Activated CD4-positive, alpha-beta T cell treated with anti-CD3 and anti-CD28 coated beads, Interleukin-2, amount 10 ng/mL, durations not matched to agents 24 days and 14 days (primary cell): ENCODE data around the gene NEURL1. TPM values are rescaled to one million over a fixed set of nuclear protein-coding genes. Genes with fewer than 3 reads are reported as not detected.

Source experiments
- DNase-seq: peaks from one replicate; pipeline ENCODE4 v3.0.0; 2022
- H3K27ac Mint-ChIP-seq: one replicate; pipeline ENCODE4 v1.8.0; 2022; ENCODE audit warnings: mild to moderate bottlenecking, mixed read lengths
- H3K27me3 Mint-ChIP-seq: one replicate; pipeline ENCODE4 v1.8.0; 2022; ENCODE audit warnings: mixed read lengths
- H3K36me3 Mint-ChIP-seq: one replicate; pipeline ENCODE4 v1.8.0; 2022; ENCODE audit warnings: low read depth, mild to moderate bottlenecking, mixed read lengths
- H3K4me1 Mint-ChIP-seq: one replicate; pipeline ENCODE4 v1.8.0; 2021; ENCODE audit warnings: mixed read lengths
- H3K4me3 Mint-ChIP-seq: one replicate; pipeline ENCODE4 v1.8.0; 2022; ENCODE audit warnings: mild to moderate bottlenecking, moderate library complexity, mixed read lengths
- H3K9me3 Mint-ChIP-seq: one replicate; pipeline ENCODE4 v1.8.0; 2021; ENCODE audit warnings: mixed read lengths
- intact Hi-C: fragments of 100-400 bp; cut with micrococcal nuclease; formaldehyde crosslinking; loops from one replicate; pipeline ENCODE4 v1.15.1; 2023
- total RNA-seq: library from RNA; stranded (reverse); gene quantifications from 2 replicates; pipeline ENCODE4 v1.2.3, GENCODE V29; 2022

Gene NEURL1
- total RNA-seq: 2.8 and 3.1 TPM in 2 replicates

GRCh38 chr10:103493362-103493915 lies at the start of gene NEURL1:
Gene NEURL1 (plus strand): TSS chr10:103493705. CDS start chr10:103494388, 683 bp downstream.
- Mint-ChIP-seq H3K4me3 (peak within 1 kb of the TSS; percentile 88), H3K9me3 (no peaks in the 10 kb centered on the region), H3K27ac (peak within 1 kb of the TSS; percentile 32), H3K4me1 (peaks cover 22% of the 10 kb centered on the region), H3K36me3 (no peaks in the 10 kb centered on the region), H3K27me3 (peaks cover 64% of the 10 kb centered on the region)
- intact Hi-C loops: loop anchor here (1.0 to 5.0 kb wide), 2 partner anchors 11 to 576 kb away; partner anchors contain the start of gene CNNM2
- DNase-seq: peak; percentile 80

- Mint-ChIP-seq H3K4me3 (no peak overlapping the region), H3K36me3 (peaks cover 72% of the 10 kb centered on the region), H3K27ac (no peak overlapping the region), H3K9me3 (no peaks in the 10 kb centered on the region), H3K27me3 (no peaks in the 10 kb centered on the region), H3K4me1 (peaks cover 26% of the 10 kb centered on the region)
- no peak for DNase-seq
- intact Hi-C loops: no loop called here
These were observed 49.0 kb upstream of the NEURL1 start for GRCh38 chr10:103444478-103444877.

- Mint-ChIP-seq H3K27ac (peak overlapping the region; percentile 3), H3K27me3 (no peaks in the 10 kb centered on the region)
These were observed 48.1 kb upstream of the NEURL1 start for GRCh38 chr10:103445366-103445765.

GRCh38 chr10:103445767-103446567 lies 47.5 kb upstream of the NEURL1 start:
- Mint-ChIP-seq H3K4me1 (peaks cover 41% of the 10 kb centered on the region), H3K27me3 (no peaks in the 10 kb centered on the region), H3K36me3 (peaks cover 70% of the 10 kb centered on the region), H3K27ac (peak overlapping the region; percentile 6), H3K9me3 (no peaks in the 10 kb centered on the region), H3K4me3 (no peak overlapping the region)
- DNase-seq: no peak
- intact Hi-C loops: no loop called here

More at GRCh38 chr10:103445366-103445765, 48.1 kb upstream of the NEURL1 start:
- DNase-seq: no peak
- Mint-ChIP-seq H3K9me3 (no peaks in the 10 kb centered on the region), H3K36me3 (peaks cover 69% of the 10 kb centered on the region), H3K4me3 (no peak overlapping the region), H3K4me1 (peaks cover 35% of the 10 kb centered on the region)
- intact Hi-C loops: no loop called here

- Mint-ChIP-seq H3K4me3 (no peak overlapping the region), H3K27ac (no peak overlapping the region), H3K27me3 (no peaks in the 10 kb centered on the region), H3K36me3 (peaks cover 68% of the 10 kb centered on the region), H3K9me3 (no peaks in the 10 kb centered on the region), H3K4me1 (peaks cover 46% of the 10 kb centered on the region)
- DNase-seq: no peak
- intact Hi-C loops: no loop called here
These were observed 46.3 kb upstream of the NEURL1 start for GRCh38 chr10:103447187-103447586.

- intact Hi-C loops: no loop called here
- H3K27ac Mint-ChIP-seq: peak overlapping the region; percentile 74
- no peaks in the 10 kb centered on the region for H3K27me3 Mint-ChIP-seq
- DNase-seq: no peak
- H3K4me3 Mint-ChIP-seq: peak overlapping the region; percentile 95
- peaks cover 54% of the 10 kb centered on the region for H3K4me1 Mint-ChIP-seq
- peaks cover 56% of the 10 kb centered on the region for H3K36me3 Mint-ChIP-seq
- no peaks in the 10 kb centered on the region for H3K9me3 Mint-ChIP-seq
These were observed 44.8 kb upstream of the NEURL1 start for GRCh38 chr10:103448746-103449145.

- H3K4me1 Mint-ChIP-seq: peaks cover 57% of the 10 kb centered on the region
- no peaks in the 10 kb centered on the region for H3K27me3 Mint-ChIP-seq
- intact Hi-C loops: no loop called here
- peak overlapping the region; percentile 19 for H3K27ac Mint-ChIP-seq
- H3K4me3 Mint-ChIP-seq: peak overlapping the region; percentile 95
- no peaks in the 10 kb centered on the region for H3K9me3 Mint-ChIP-seq
- H3K36me3 Mint-ChIP-seq: peaks cover 49% of the 10 kb centered on the region
- DNase-seq: no peak
These were observed 44.0 kb upstream of the NEURL1 start for GRCh38 chr10:103449208-103450144.

GRCh38 chr10:103450201-103450695 lies 43.3 kb upstream of the NEURL1 start:
- H3K27me3 Mint-ChIP-seq: no peaks in the 10 kb centered on the region
- DNase-seq: no peak
- peak overlapping the region; percentile 85 for H3K27ac Mint-ChIP-seq
- peaks cover 44% of the 10 kb centered on the region for H3K36me3 Mint-ChIP-seq
- peaks cover 58% of the 10 kb centered on the region for H3K4me1 Mint-ChIP-seq
- H3K9me3 Mint-ChIP-seq: no peaks in the 10 kb centered on the region
- intact Hi-C loops: no loop called here
- H3K4me3 Mint-ChIP-seq: peak overlapping the region; percentile 95

GRCh38 chr10:103451091-103451813 lies 42.3 kb upstream of the NEURL1 start:
- H3K9me3 Mint-ChIP-seq: no peaks in the 10 kb centered on the region
- H3K4me1 Mint-ChIP-seq: peaks cover 57% of the 10 kb centered on the region
- H3K27me3 Mint-ChIP-seq: no peaks in the 10 kb centered on the region
- intact Hi-C loops: no loop called here
- peak overlapping the region; percentile 85 for H3K27ac Mint-ChIP-seq
- peak; percentile 86 for DNase-seq
- H3K4me3 Mint-ChIP-seq: peak overlapping the region; percentile 95
- peaks cover 36% of the 10 kb centered on the region for H3K36me3 Mint-ChIP-seq

- peak; percentile 90 for DNase-seq
- intact Hi-C loops: loop anchor here (1.0 kb wide), 2 partner anchors 19 to 30 kb away; no protein-coding TSS in a partner anchor
- Mint-ChIP-seq H3K36me3 (peaks cover 30% of the 10 kb centered on the region), H3K27me3 (no peaks in the 10 kb centered on the region), H3K4me3 (peak within 1 kb of the TSS; percentile 95), H3K4me1 (peaks cover 54% of the 10 kb centered on the region), H3K9me3 (no peaks in the 10 kb centered on the region), H3K27ac (peak within 1 kb of the TSS; percentile 85)
These were observed 41.5 kb upstream of the NEURL1 start, which contains the start of gene CALHM2 for GRCh38 chr10:103451831-103452505. Gene CALHM2 (minus strand): TSS chr10:103452370. CDS start chr10:103449941, 2,429 bp downstream.

- peaks cover 27% of the 10 kb centered on the region for H3K36me3 Mint-ChIP-seq
- intact Hi-C loops: loop anchor here (1.0 kb wide), 2 partner anchors 19 to 30 kb away; no protein-coding TSS in a partner anchor
- H3K27me3 Mint-ChIP-seq: no peaks in the 10 kb centered on the region
- no peaks in the 10 kb centered on the region for H3K9me3 Mint-ChIP-seq
- no peak for DNase-seq
- H3K4me3 Mint-ChIP-seq: peak overlapping the region; percentile 95
- H3K27ac Mint-ChIP-seq: peak overlapping the region; percentile 84
- H3K4me1 Mint-ChIP-seq: peaks cover 55% of the 10 kb centered on the region
These were observed 40.8 kb upstream of the NEURL1 start for GRCh38 chr10:103452506-103453230.

- intact Hi-C loops: no loop called here
- H3K27ac Mint-ChIP-seq: no peak overlapping the region
- no peaks in the 10 kb centered on the region for H3K9me3 Mint-ChIP-seq
- H3K4me3 Mint-ChIP-seq: no peak overlapping the region
- DNase-seq: no peak
- peaks cover 46% of the 10 kb centered on the region for H3K4me1 Mint-ChIP-seq
- peaks cover 18% of the 10 kb centered on the region for H3K36me3 Mint-ChIP-seq
- no peaks in the 10 kb centered on the region for H3K27me3 Mint-ChIP-seq
These were observed 39.5 kb upstream of the NEURL1 start for GRCh38 chr10:103454026-103454425.
